Neural cell (in vitro differentiated cells): ENCODE measurements around the gene APCDD1. TPM values are rescaled to one million over a fixed set of nuclear protein-coding genes. Genes with fewer than 3 reads are reported as not detected.

Experiments
- H2AFZ ChIP-seq: fragments of 200-600, 300-800 bp; sonication (generic), shearing (Covaris generic); 2 replicates; pipeline ENCODE4 v1.6.0; 2014; ENCODE audit warnings: low read depth, mild to moderate bottlenecking, antibody characterized with exemption, low read length, moderate library complexity
- H3F3A ChIP-seq: fragments of 200-600 bp; shearing (Covaris generic); 2 replicates; pipeline ENCODE4 v1.6.1; 2016; ENCODE audit warnings: mild to moderate bottlenecking, moderate library complexity, mixed read lengths, antibody characterized with exemption, low read length; ENCODE audit not compliant: insufficient read depth, poor library complexity, severe bottlenecking
- H3K27ac ChIP-seq: fragments of 200-600, 300-800 bp; sonication (generic), shearing (Covaris generic); 2 replicates; pipeline ENCODE4 v1.5.1; 2014; ENCODE audit warnings: mild to moderate bottlenecking, low read length, moderate library complexity
- H3K27me3 ChIP-seq: fragments of 300-800, 200-600 bp; sonication (generic), shearing (Covaris generic); 2 replicates; pipeline ENCODE4 v1.6.0; 2014; ENCODE audit warnings: mild to moderate bottlenecking, low read depth, low read length, moderate library complexity; ENCODE audit not compliant: insufficient read depth
- H3K36me3 ChIP-seq: fragments of 300-800, 200-600 bp; sonication (generic), shearing (Covaris generic); 2 replicates; pipeline ENCODE4 v1.5.1; 2014; ENCODE audit warnings: mild to moderate bottlenecking, antibody characterized with exemption, low read length, moderate library complexity; ENCODE audit not compliant: insufficient read depth
- H3K4me2 ChIP-seq: fragments of 300-800, 200-600 bp; sonication (generic), shearing (Covaris generic); 2 replicates; pipeline ENCODE4 v1.6.0; 2014; ENCODE audit warnings: mild to moderate bottlenecking, low read length
- H3K4me3 ChIP-seq: fragments of 300-800, 200-600 bp; sonication (generic), shearing (Covaris generic); 2 replicates; pipeline ENCODE4 v1.5.1; 2014; ENCODE audit warnings: mild to moderate bottlenecking, low read length, moderate library complexity
- H3K79me2 ChIP-seq: fragments of 200-600 bp; shearing (Covaris generic); replicated peaks from 2 replicates; pipeline ENCODE4 v1.6.0; 2014; ENCODE audit warnings: mild to moderate bottlenecking, low read length, moderate library complexity; ENCODE audit not compliant: insufficient read depth
- H3K9ac ChIP-seq: fragments of 300-800, 200-600 bp; sonication (generic), shearing (Covaris generic); 2 replicates; pipeline ENCODE4 v1.6.1; 2016; ENCODE audit warnings: mild to moderate bottlenecking, low read length, mixed read lengths
- H3K9me2 ChIP-seq: fragments of 200-600 bp; shearing (Covaris generic); 2 replicates; pipeline ENCODE4 v1.6.1; 2016; ENCODE audit warnings: mild to moderate bottlenecking, low read length, mixed read lengths; ENCODE audit not compliant: insufficient read depth
- H3K9me3 ChIP-seq: fragments of 200-600, 300-800 bp; sonication (generic), shearing (Covaris generic); 2 replicates; pipeline ENCODE4 v1.6.1; 2016; ENCODE audit warnings: mild to moderate bottlenecking, mixed run types, low read length, moderate library complexity, mixed read lengths
- H4K20me1 ChIP-seq: fragments of 200-600 bp; shearing (Covaris generic); 2 replicates; pipeline ENCODE4 v1.6.1; 2016; ENCODE audit warnings: mild to moderate bottlenecking, mixed run types; ENCODE audit not compliant: insufficient read depth
- CTCF ChIP-seq: fragments of 450-650 bp; IDR thresholded peaks from 2 replicates; pipeline ENCODE4 v1.5.1; 2014; ENCODE audit warnings: antibody characterized with exemption, mild to moderate bottlenecking, moderate library complexity; ENCODE audit not compliant: poor library complexity, severe bottlenecking
- EP300 ChIP-seq: fragments of 450-650 bp; conservative IDR thresholded peaks from 2 replicates; pipeline ENCODE4 v1.6.1; 2014; ENCODE audit warnings: antibody characterized with exemption, mild to moderate bottlenecking, moderate library complexity; ENCODE audit not compliant: poor library complexity, severe bottlenecking
- EZH2 ChIP-seq: fragments of 200-600, 300-800 bp; shearing (Covaris generic), sonication (generic); IDR thresholded peaks from 2 replicates; pipeline ENCODE4 v1.6.1; 2014; ENCODE audit warnings: antibody characterized with exemption, low read length, borderline replicate concordance, mild to moderate bottlenecking; ENCODE audit not compliant: insufficient read depth, poor library complexity, severe bottlenecking
- MXI1 ChIP-seq: fragments of 450-650 bp; conservative IDR thresholded peaks from 2 replicates; pipeline ENCODE4 v1.6.1; 2014; ENCODE audit warnings: antibody characterized with exemption, mild to moderate bottlenecking; ENCODE audit not compliant: poor library complexity, severe bottlenecking
- POLR2AphosphoS5 ChIP-seq: IDR thresholded peaks from 2 replicates; pipeline ENCODE4 v1.6.1; 2012
- RAD21 ChIP-seq: fragments of 450-650 bp; conservative IDR thresholded peaks from 2 replicates; pipeline ENCODE4 v1.6.1; 2014; ENCODE audit warnings: antibody characterized with exemption, mild to moderate bottlenecking, moderate library complexity
- SMC3 ChIP-seq: fragments of 450-650 bp; conservative IDR thresholded peaks from 2 replicates; pipeline ENCODE4 v1.6.1; 2014; ENCODE audit warnings: antibody characterized with exemption, mild to moderate bottlenecking, moderate library complexity; ENCODE audit not compliant: poor library complexity
- TAF1 ChIP-seq: IDR thresholded peaks from 2 replicates; pipeline ENCODE4 v1.6.1; 2012; ENCODE audit warnings: low read depth
- polyA plus RNA-seq: library from polyadenylated mRNA; depleted of rRNA; stranded (reverse); fragments of >200 nt; gene quantifications from 2 replicates; pipeline ENCODE4 v1.2.3, GENCODE V29; 2014
- TF ChIP-seq, protein P1 (sequence below): IDR thresholded peaks from 2 replicates; pipeline ENCODE4 v1.6.1; 2012; ENCODE audit warnings: borderline replicate concordance

APCDD1 gene
- polyA plus RNA-seq, 1 donor from 2014 or later = 0.58 TPM

DNA sequence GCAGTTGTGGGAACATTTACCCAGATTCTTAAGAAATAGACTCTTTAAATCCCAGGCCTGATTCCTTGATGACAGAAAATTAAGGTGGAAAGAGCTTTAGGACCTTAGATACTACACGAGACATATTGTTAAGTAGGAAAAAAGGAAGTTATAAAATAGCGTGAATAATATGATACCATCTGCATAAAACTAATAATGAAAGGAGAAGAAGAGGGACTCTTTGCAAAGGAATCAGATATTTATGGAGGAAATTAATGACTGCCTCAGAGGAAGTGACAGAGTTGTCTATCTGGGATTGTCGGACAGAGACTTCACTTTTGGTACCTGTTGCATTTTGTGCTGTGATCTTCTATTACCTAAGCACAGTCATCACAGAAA is 20.8 kb downstream of the APCDD1 start:
- TF ChIP-seq TAF1 = no peak
- TF ChIP-seq EZH2 = no peak
- no peak for TF ChIP-seq SMC3
- TF ChIP-seq POLR2AphosphoS5 = no peak
- no peak for TF ChIP-seq CTCF
- no peak for TF ChIP-seq RAD21
- TF ChIP-seq MXI1 = no peak
- TF ChIP-seq, protein P1, sequence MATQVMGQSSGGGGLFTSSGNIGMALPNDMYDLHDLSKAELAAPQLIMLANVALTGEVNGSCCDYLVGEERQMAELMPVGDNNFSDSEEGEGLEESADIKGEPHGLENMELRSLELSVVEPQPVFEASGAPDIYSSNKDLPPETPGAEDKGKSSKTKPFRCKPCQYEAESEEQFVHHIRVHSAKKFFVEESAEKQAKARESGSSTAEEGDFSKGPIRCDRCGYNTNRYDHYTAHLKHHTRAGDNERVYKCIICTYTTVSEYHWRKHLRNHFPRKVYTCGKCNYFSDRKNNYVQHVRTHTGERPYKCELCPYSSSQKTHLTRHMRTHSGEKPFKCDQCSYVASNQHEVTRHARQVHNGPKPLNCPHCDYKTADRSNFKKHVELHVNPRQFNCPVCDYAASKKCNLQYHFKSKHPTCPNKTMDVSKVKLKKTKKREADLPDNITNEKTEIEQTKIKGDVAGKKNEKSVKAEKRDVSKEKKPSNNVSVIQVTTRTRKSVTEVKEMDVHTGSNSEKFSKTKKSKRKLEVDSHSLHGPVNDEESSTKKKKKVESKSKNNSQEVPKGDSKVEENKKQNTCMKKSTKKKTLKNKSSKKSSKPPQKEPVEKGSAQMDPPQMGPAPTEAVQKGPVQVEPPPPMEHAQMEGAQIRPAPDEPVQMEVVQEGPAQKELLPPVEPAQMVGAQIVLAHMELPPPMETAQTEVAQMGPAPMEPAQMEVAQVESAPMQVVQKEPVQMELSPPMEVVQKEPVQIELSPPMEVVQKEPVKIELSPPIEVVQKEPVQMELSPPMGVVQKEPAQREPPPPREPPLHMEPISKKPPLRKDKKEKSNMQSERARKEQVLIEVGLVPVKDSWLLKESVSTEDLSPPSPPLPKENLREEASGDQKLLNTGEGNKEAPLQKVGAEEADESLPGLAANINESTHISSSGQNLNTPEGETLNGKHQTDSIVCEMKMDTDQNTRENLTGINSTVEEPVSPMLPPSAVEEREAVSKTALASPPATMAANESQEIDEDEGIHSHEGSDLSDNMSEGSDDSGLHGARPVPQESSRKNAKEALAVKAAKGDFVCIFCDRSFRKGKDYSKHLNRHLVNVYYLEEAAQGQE = no peak
- no peak for TF ChIP-seq EP300
- Histone ChIP-seq H3K36me3 (no peaks in the 10 kb centered on the region), H3K79me2 (no peaks in the 10 kb centered on the region), H3K9me2 (no peaks in the 10 kb centered on the region), H3K4me3 (no peak overlapping the region), H3K9ac (no peak overlapping the region), H3K27ac (no peak overlapping the region), H2AFZ (no peak overlapping the region), H3F3A (no peaks in the 10 kb centered on the region), H3K4me2 (no peak overlapping the region), H3K9me3 (no peaks in the 10 kb centered on the region), H4K20me1 (no peaks in the 10 kb centered on the region), H3K27me3 (no peaks in the 10 kb centered on the region)

DNA sequence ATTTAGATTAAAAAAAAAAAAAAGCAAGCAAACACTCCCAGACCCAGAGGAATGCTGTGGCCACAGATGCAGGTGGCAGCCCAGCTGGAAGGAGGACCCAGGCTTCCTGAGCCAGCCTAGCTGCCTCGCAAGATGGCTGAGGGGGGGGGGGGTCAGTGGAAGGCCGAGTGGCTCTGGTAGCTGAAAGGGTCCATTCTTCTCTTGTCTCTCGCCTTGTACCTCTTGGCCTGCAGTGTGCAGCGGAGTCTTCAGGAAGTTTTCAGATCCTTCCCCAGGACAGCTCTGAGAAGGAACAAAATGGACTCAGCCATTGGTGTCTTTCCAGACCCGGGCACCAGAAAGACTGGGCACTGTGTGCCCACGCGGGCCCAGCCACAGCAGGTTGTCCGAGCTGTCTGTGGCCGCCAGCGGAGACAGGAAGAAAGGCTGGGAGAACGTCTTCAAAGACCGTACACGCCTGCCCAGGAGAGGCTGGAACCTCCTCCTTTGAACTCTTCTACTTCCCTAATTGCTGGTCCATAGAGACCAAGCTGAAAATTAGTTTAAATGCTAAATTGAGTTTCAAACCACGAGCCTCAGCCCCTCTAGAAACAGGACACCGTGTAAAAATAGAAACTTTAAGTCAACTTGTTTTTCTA is 21.3 kb downstream of the APCDD1 start:
- no peak overlapping the region for H3K27ac ChIP-seq
- H3K9me2 ChIP-seq = no peaks in the 10 kb centered on the region
- H3K36me3 ChIP-seq = no peaks in the 10 kb centered on the region
- no peak overlapping the region for H3K4me3 ChIP-seq
- H3K4me2 ChIP-seq = no peak overlapping the region
- H3K9ac ChIP-seq = no peak overlapping the region
- no peaks in the 10 kb centered on the region for H4K20me1 ChIP-seq
- TF ChIP-seq SMC3 = no peak
- no peak for TF ChIP-seq EP300
- no peak for TF ChIP-seq MXI1
- no peak for TF ChIP-seq EZH2
- TF ChIP-seq POLR2AphosphoS5 = no peak
- no peak for TF ChIP-seq CTCF
- no peak for TF ChIP-seq RAD21
- TF ChIP-seq, protein P1 = no peak
- no peak for TF ChIP-seq TAF1
- no peaks in the 10 kb centered on the region for H3K9me3 ChIP-seq
- no peaks in the 10 kb centered on the region for H3F3A ChIP-seq
- H2AFZ ChIP-seq = no peak overlapping the region
- H3K27me3 ChIP-seq = no peaks in the 10 kb centered on the region
- no peaks in the 10 kb centered on the region for H3K79me2 ChIP-seq
